ENCODE measurements around the gene ALPK3. TPM values are rescaled to one million over a fixed set of nuclear protein-coding genes. Genes with fewer than 3 reads are reported as not detected.

The ALPK3 gene
- total RNA-seq, 1 donor from 2014 or later, result 0.34 TPM

- intact Hi-C loops (cut with micrococcal nuclease), result loop anchor here (1.0 to 5.0 kb wide), 3 partner anchors 50 to 290 kb away; partner anchors contain the start of gene NMB
- no peak overlapping the region for H3K4me3 Mint-ChIP-seq (ENCODE audit: low read depth)
- no peaks in the 10 kb centered on the region for H3K9me3 Mint-ChIP-seq
Measured at GRCh38 chr15:84878504-84878903, 61.3 kb downstream of the ALPK3 start.

GRCh38 chr15:84879088-84879780 lies 62.1 kb downstream of the ALPK3 start:
- Mint-ChIP-seq H3K27ac (no peak overlapping the region), H3K4me1 (ENCODE audit: low read depth) (peaks cover 4% of the 10 kb centered on the region), H3K4me3 (ENCODE audit: low read depth) (no peak overlapping the region), H3K9me3 (no peaks in the 10 kb centered on the region), H3K27me3 (ENCODE audit: low read depth) (no peaks in the 10 kb centered on the region), H3K36me3 (ENCODE audit: low read depth) (no peaks in the 10 kb centered on the region)
- intact Hi-C loops (cut with micrococcal nuclease), result loop anchor here (2.0 to 5.0 kb wide), 2 partner anchors 50 to 222 kb away; partner anchors contain the start of gene NMB
- no peak for DNase-seq (ENCODE audit: low spot score)

More at GRCh38 chr15:84878504-84878903, 61.3 kb downstream of the ALPK3 start:
- H3K27me3 Mint-ChIP-seq (ENCODE audit: low read depth), result no peaks in the 10 kb centered on the region
- H3K36me3 Mint-ChIP-seq (ENCODE audit: low read depth), result no peaks in the 10 kb centered on the region
- H3K27ac Mint-ChIP-seq, result no peak overlapping the region
- peaks cover 4% of the 10 kb centered on the region for H3K4me1 Mint-ChIP-seq (ENCODE audit: low read depth)
- peak; percentile 33 for DNase-seq (ENCODE audit: low spot score)

GRCh38 chr15:84880007-84880406 lies 62.9 kb downstream of the ALPK3 start:
- no peaks in the 10 kb centered on the region for H3K36me3 Mint-ChIP-seq (ENCODE audit: low read depth)
- DNase-seq (ENCODE audit: low spot score), result no peak
- intact Hi-C loops (cut with micrococcal nuclease), result no loop called here
- H3K4me1 Mint-ChIP-seq (ENCODE audit: low read depth), result peaks cover 4% of the 10 kb centered on the region
- no peak overlapping the region for H3K4me3 Mint-ChIP-seq (ENCODE audit: low read depth)
- H3K27ac Mint-ChIP-seq, result no peak overlapping the region
- H3K9me3 Mint-ChIP-seq, result no peaks in the 10 kb centered on the region
- no peaks in the 10 kb centered on the region for H3K27me3 Mint-ChIP-seq (ENCODE audit: low read depth)

- Mint-ChIP-seq H3K27ac (no peak overlapping the region), H3K4me1 (ENCODE audit: low read depth) (peaks cover 4% of the 10 kb centered on the region), H3K4me3 (ENCODE audit: low read depth) (no peak overlapping the region), H3K36me3 (ENCODE audit: low read depth) (no peaks in the 10 kb centered on the region), H3K9me3 (no peaks in the 10 kb centered on the region), H3K27me3 (ENCODE audit: low read depth) (no peaks in the 10 kb centered on the region)
- intact Hi-C loops (cut with micrococcal nuclease), result no loop called here
- no peak for DNase-seq (ENCODE audit: low spot score)
Measured at GRCh38 chr15:84880822-84881519, 63.8 kb downstream of the ALPK3 start.

- intact Hi-C loops (cut with micrococcal nuclease), result no loop called here
- H3K4me3 Mint-ChIP-seq (ENCODE audit: low read depth), result no peak overlapping the region
Measured at GRCh38 chr15:84881520-84881830, 64.3 kb downstream of the ALPK3 start.

GRCh38 chr15:84883466-84883865 lies 66.3 kb downstream of the ALPK3 start:
- intact Hi-C loops (cut with micrococcal nuclease), result no loop called here
- no peak overlapping the region for H3K27ac Mint-ChIP-seq
- DNase-seq (ENCODE audit: low spot score), result no peak
- H3K9me3 Mint-ChIP-seq, result no peaks in the 10 kb centered on the region
- H3K4me1 Mint-ChIP-seq (ENCODE audit: low read depth), result no peaks in the 10 kb centered on the region
- H3K4me3 Mint-ChIP-seq (ENCODE audit: low read depth), result no peak overlapping the region
- H3K27me3 Mint-ChIP-seq (ENCODE audit: low read depth), result no peaks in the 10 kb centered on the region
- no peaks in the 10 kb centered on the region for H3K36me3 Mint-ChIP-seq (ENCODE audit: low read depth)

More at GRCh38 chr15:84881520-84881830, 64.3 kb downstream of the ALPK3 start:
- Mint-ChIP-seq H3K4me1 (ENCODE audit: low read depth) (peaks cover 4% of the 10 kb centered on the region), H3K27ac (no peak overlapping the region), H3K27me3 (ENCODE audit: low read depth) (no peaks in the 10 kb centered on the region), H3K36me3 (ENCODE audit: low read depth) (no peaks in the 10 kb centered on the region), H3K9me3 (no peaks in the 10 kb centered on the region)
- DNase-seq (ENCODE audit: low spot score), result no peak

GRCh38 chr15:84883916-84884781 lies 67.0 kb downstream of the ALPK3 start, which contains the start of gene SLC28A1:
Gene SLC28A1 (plus strand): TSS chr15:84884662. CDS start chr15:84887761, 3,099 bp downstream.
- intact Hi-C loops (cut with micrococcal nuclease), result no loop called here
- no peaks in the 10 kb centered on the region for H3K36me3 Mint-ChIP-seq (ENCODE audit: low read depth)
- no peak within 1 kb of the TSS for H3K27ac Mint-ChIP-seq
- no peaks in the 10 kb centered on the region for H3K4me1 Mint-ChIP-seq (ENCODE audit: low read depth)
- DNase-seq (ENCODE audit: low spot score), result no peak
- H3K27me3 Mint-ChIP-seq (ENCODE audit: low read depth), result no peaks in the 10 kb centered on the region
- H3K4me3 Mint-ChIP-seq (ENCODE audit: low read depth), result no peak within 1 kb of the TSS
- H3K9me3 Mint-ChIP-seq, result no peaks in the 10 kb centered on the region

GRCh38 chr15:84885801-84886200 lies 68.6 kb downstream of the ALPK3 start:
- no peak for DNase-seq (ENCODE audit: low spot score)
- Mint-ChIP-seq H3K4me3 (ENCODE audit: low read depth) (no peak overlapping the region), H3K27me3 (ENCODE audit: low read depth) (no peaks in the 10 kb centered on the region), H3K27ac (no peak overlapping the region), H3K4me1 (ENCODE audit: low read depth) (no peaks in the 10 kb centered on the region), H3K9me3 (no peaks in the 10 kb centered on the region), H3K36me3 (ENCODE audit: low read depth) (no peaks in the 10 kb centered on the region)
- intact Hi-C loops (cut with micrococcal nuclease), result no loop called here

GRCh38 chr15:84886211-84886983 lies 69.2 kb downstream of the ALPK3 start:
- H3K4me1 Mint-ChIP-seq (ENCODE audit: low read depth), result no peaks in the 10 kb centered on the region
- DNase-seq (ENCODE audit: low spot score), result no peak
- intact Hi-C loops (cut with micrococcal nuclease), result no loop called here
- no peak overlapping the region for H3K27ac Mint-ChIP-seq
- H3K4me3 Mint-ChIP-seq (ENCODE audit: low read depth), result no peak overlapping the region
- H3K27me3 Mint-ChIP-seq (ENCODE audit: low read depth), result no peaks in the 10 kb centered on the region
- no peaks in the 10 kb centered on the region for H3K36me3 Mint-ChIP-seq (ENCODE audit: low read depth)
- no peaks in the 10 kb centered on the region for H3K9me3 Mint-ChIP-seq

GRCh38 chr15:84886984-84887299 lies 69.8 kb downstream of the ALPK3 start:
- no peak for DNase-seq (ENCODE audit: low spot score)

GRCh38 chr15:84887938-84888337 lies 70.8 kb downstream of the ALPK3 start:
- Mint-ChIP-seq H3K27me3 (ENCODE audit: low read depth) (peaks cover 3% of the 10 kb centered on the region), H3K36me3 (ENCODE audit: low read depth) (no peaks in the 10 kb centered on the region), H3K27ac (no peak overlapping the region), H3K4me1 (ENCODE audit: low read depth) (no peaks in the 10 kb centered on the region), H3K9me3 (no peaks in the 10 kb centered on the region), H3K4me3 (ENCODE audit: low read depth) (no peak overlapping the region)
- intact Hi-C loops (cut with micrococcal nuclease), result no loop called here
- no peak for DNase-seq (ENCODE audit: low spot score)

More at GRCh38 chr15:84886984-84887299, 69.8 kb downstream of the ALPK3 start:
- Mint-ChIP-seq H3K36me3 (ENCODE audit: low read depth) (no peaks in the 10 kb centered on the region), H3K27me3 (ENCODE audit: low read depth) (peaks cover 3% of the 10 kb centered on the region), H3K4me1 (ENCODE audit: low read depth) (no peaks in the 10 kb centered on the region), H3K4me3 (ENCODE audit: low read depth) (no peak overlapping the region), H3K9me3 (no peaks in the 10 kb centered on the region), H3K27ac (no peak overlapping the region)
- intact Hi-C loops (cut with micrococcal nuclease), result no loop called here

- Mint-ChIP-seq H3K4me1 (ENCODE audit: low read depth) (no peaks in the 10 kb centered on the region), H3K4me3 (ENCODE audit: low read depth) (no peak overlapping the region), H3K36me3 (ENCODE audit: low read depth) (no peaks in the 10 kb centered on the region), H3K27ac (no peak overlapping the region), H3K9me3 (no peaks in the 10 kb centered on the region), H3K27me3 (ENCODE audit: low read depth) (peaks cover 3% of the 10 kb centered on the region)
- no peak for DNase-seq (ENCODE audit: low spot score)
- intact Hi-C loops (cut with micrococcal nuclease), result no loop called here
Measured at GRCh38 chr15:84888639-84889038, 71.5 kb downstream of the ALPK3 start.

Data from activated T-helper 2 cell treated with anti-CD3 and anti-CD28 coated beads, Interferon-gamma antibody, Interleukin-2, Interleukin-4, amounts not matched to agents 10 μg/mL and 5 μg/mL and 100 μg/mL, durations not matched to agents 14 hours and 24 hours and 36 hours (primary cell).